ENCODE data around the gene RASSF5. TPM values are rescaled to one million over a fixed set of nuclear protein-coding genes. Genes with fewer than 3 reads are reported as not detected.

Gene RASSF5
- total and polyA plus RNA-seq, 2 donors: 8.9 to 10.7 TPM

- Histone ChIP-seq H3K27ac (ENCODE audit: low read depth) (no peak overlapping the region), H3K4me3 (ENCODE audit: low read depth, low read length) (no peak overlapping the region), H3K4me1 (ENCODE audit: insufficient read depth) (no peaks in the 10 kb centered on the region), H3K36me3 (ENCODE audit: insufficient read depth) (no peaks in the 10 kb centered on the region)
- 85% methylated on average over 16 of the region's 16 CpGs for WGBS
- no peak for DNase-seq (ENCODE audit: extremely low spot score)
These were observed 76.6 kb downstream of the RASSF5 start for GRCh38 chr1:206583707-206584648.

GRCh38 chr1:206584683-206585082 is 77.4 kb downstream of the RASSF5 start:
- Histone ChIP-seq H3K4me3 (ENCODE audit: low read depth, low read length) (no peak overlapping the region), H3K4me1 (ENCODE audit: insufficient read depth) (no peaks in the 10 kb centered on the region), H3K36me3 (ENCODE audit: insufficient read depth) (no peaks in the 10 kb centered on the region), H3K27ac (ENCODE audit: low read depth) (no peak overlapping the region)
- no peak for DNase-seq (ENCODE audit: extremely low spot score)
- WGBS: 82% methylated on average over 4 of the region's 4 CpGs

DNA sequence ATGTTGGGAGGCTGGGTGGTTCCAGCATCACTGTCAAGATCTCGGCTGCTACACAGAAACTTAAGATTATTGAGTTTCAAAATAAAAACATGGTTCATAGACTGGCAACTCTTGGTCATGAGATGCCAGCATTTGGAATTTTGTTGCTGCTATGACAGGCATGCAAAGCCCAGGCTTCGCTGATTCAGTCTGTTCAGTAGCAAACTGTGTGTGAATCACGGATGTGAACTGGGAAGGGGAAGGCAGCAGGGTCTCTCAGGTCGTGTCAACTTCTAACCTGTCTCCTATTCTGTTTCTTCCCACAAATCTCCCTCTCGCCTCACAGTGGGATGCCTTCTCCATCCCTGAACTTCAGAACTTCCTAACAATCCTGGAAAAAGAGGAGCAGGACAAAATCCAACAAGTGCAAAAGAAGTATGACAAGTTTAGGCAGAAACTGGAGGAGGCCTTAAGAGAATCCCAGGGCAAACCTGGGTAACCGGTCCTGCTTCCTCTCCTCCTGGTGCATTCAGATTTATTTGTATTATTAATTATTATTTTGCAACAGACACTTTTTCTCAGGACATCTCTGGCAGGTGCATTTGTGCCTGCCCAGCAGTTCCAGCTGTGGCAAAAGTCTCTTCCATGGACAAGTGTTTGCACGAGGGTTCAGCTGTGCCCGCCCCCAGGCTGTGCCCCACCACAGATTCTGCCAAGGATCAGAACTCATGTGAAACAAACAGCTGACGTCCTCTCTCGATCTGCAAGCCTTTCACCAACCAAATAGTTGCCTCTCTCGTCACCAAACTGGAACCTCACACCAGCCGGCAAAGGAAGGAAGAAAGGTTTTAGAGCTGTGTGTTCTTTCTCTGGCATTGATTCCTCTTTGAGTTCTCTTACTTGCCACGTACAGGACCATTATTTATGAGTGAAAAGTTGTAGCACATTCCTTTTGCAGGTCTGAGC is 79.4 kb downstream of the RASSF5 start:
- 67% methylated on average over 13 of the region's 13 CpGs for WGBS
- Histone ChIP-seq H3K27ac (ENCODE audit: low read depth) (no peak overlapping the region), H3K4me3 (ENCODE audit: low read depth, low read length) (no peak overlapping the region), H3K4me1 (ENCODE audit: insufficient read depth) (no peaks in the 10 kb centered on the region), H3K36me3 (ENCODE audit: insufficient read depth) (no peaks in the 10 kb centered on the region)
- no peak for DNase-seq (ENCODE audit: extremely low spot score)

GRCh38 chr1:206587904-206588303 is 80.6 kb downstream of the RASSF5 start:
- Histone ChIP-seq H3K4me1 (ENCODE audit: insufficient read depth) (no peaks in the 10 kb centered on the region), H3K4me3 (ENCODE audit: low read depth, low read length) (no peak overlapping the region), H3K36me3 (ENCODE audit: insufficient read depth) (no peaks in the 10 kb centered on the region), H3K27ac (ENCODE audit: low read depth) (peak overlapping the region; percentile 56)
- DNase-seq (ENCODE audit: extremely low spot score): no peak
- 86% methylated on average over 14 of the region's 14 CpGs for WGBS

DNA sequence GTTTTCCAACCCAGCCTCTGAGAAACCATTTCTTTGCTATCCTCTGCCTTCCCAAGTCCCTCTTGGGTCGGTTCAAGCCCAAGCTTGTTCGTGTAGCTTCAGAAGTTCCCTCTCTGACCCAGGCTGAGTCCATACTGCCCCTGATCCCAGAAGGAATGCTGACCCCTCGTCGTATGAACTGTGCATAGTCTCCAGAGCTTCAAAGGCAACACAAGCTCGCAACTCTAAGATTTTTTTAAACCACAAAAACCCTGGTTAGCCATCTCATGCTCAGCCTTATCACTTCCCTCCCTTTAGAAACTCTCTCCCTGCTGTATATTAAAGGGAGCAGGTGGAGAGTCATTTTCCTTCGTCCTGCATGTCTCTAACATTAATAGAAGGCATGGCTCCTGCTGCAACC is 81.2 kb downstream of the RASSF5 start:
- no peak for DNase-seq (ENCODE audit: extremely low spot score)
- Histone ChIP-seq H3K4me1 (ENCODE audit: insufficient read depth) (no peaks in the 10 kb centered on the region), H3K27ac (ENCODE audit: low read depth) (no peak overlapping the region), H3K4me3 (ENCODE audit: low read depth, low read length) (no peak overlapping the region), H3K36me3 (ENCODE audit: insufficient read depth) (no peaks in the 10 kb centered on the region)
- WGBS: 66% methylated on average over 6 of the region's 6 CpGs

DNA sequence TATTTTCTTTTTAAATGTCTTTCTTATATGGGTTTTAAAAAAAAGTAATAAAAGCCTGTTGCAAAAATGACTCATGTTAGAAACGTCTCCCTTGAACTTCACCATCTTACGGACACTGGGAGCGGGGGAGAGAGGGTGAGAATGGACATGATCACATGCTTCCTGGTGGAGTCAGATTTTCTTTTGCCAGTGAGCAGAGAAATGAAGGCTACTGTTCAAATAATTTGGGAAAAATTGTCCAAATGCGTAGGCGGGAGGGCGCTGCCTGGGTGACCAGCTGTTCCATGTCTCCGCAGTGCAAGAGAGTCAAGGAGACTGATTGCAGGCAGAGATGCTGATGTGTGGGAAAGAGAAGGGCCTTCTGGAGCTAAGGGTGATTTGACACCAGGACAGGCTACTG is 81.9 kb downstream of the RASSF5 start:
- DNase-seq (ENCODE audit: extremely low spot score): no peak
- 51% methylated on average over 7 of the region's 7 CpGs for WGBS
- Histone ChIP-seq H3K36me3 (ENCODE audit: insufficient read depth) (no peaks in the 10 kb centered on the region), H3K4me1 (ENCODE audit: insufficient read depth) (no peaks in the 10 kb centered on the region), H3K27ac (ENCODE audit: low read depth) (no peak overlapping the region), H3K4me3 (ENCODE audit: low read depth, low read length) (no peak overlapping the region)

DNA sequence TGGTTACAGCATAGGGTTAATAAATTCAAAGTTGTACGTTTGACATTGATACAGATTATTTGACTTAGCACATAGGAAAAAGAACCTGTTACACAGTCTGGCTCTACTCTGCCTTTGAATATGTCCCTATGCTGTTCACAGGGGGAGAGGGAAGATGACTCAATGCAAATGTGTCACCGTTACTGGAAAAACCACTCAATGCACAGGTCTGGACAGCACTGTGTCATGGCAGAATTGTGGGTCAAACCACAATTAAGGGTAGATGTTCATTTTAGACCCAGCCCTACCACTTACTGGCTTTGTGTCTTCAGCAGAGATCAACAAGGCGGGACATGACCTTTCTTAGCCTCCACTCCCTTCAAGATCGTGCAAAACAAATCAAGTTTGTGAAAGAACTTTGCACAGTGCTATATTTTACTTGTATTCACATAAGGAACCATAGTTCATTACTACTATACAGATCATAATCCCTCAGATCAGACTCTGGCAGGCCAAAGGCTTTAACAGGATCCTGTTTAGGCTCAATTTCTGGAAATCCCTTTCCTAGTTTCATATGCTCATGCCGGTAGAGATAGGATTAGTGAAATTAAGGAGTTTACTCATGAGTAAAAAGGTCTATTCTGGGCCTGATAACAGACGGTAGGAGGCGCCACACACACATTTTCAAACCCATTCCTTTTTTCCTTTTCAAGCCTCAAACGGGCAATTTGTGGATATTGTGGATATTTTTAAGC is 82.9 kb downstream of the RASSF5 start:
- Histone ChIP-seq H3K4me3 (ENCODE audit: low read depth, low read length) (no peak overlapping the region), H3K4me1 (ENCODE audit: insufficient read depth) (no peaks in the 10 kb centered on the region), H3K27ac (ENCODE audit: low read depth) (no peak overlapping the region), H3K36me3 (ENCODE audit: insufficient read depth) (no peaks in the 10 kb centered on the region)
- DNase-seq (ENCODE audit: extremely low spot score): no peak
- 53% methylated on average over 8 of the region's 8 CpGs for WGBS

DNA sequence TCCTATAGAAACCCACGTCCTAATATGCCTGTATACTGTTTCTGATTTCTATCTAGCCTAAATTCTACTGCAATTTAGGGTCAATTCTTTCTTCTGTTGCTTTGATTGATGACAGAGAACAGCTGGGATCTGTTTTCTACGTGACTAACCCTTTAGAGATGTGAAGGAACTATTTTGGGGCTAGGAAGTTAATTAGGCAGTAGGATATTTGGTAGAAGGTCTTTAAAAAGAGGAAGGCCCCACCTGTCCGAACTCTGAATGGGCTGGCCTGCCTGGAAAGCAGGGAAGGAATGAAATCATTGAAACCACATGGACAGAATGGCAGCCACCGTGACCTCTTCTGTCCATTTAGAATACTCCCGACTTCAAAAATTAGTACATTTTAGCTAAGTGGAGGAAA is 83.9 kb downstream of the RASSF5 start:
- Histone ChIP-seq H3K4me1 (ENCODE audit: insufficient read depth) (no peaks in the 10 kb centered on the region), H3K4me3 (ENCODE audit: low read depth, low read length) (no peak overlapping the region), H3K36me3 (ENCODE audit: insufficient read depth) (no peaks in the 10 kb centered on the region), H3K27ac (ENCODE audit: low read depth) (no peak overlapping the region)
- DNase-seq (ENCODE audit: extremely low spot score): no peak
- WGBS: 86% methylated on average over 5 of the region's 5 CpGs

DNA sequence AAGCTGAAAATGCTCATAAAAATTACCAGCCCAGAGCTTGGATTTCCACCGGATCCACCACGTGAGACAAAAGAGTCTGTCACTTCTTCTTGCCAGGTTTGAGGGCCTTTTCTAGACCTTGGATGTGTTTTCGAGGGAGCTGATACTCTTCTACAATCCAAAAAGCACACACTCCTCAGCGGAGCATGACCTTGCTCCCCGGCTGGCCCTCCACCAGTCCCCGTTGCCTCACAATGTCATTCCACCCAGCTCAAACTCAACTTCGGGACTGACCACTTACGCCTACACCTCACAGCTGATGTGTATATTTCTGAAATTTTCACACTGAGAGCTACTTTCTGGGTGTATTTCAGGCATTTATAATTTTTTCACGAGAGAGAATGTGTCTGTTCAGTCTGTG is 84.4 kb downstream of the RASSF5 start:
- Histone ChIP-seq H3K27ac (ENCODE audit: low read depth) (no peak overlapping the region), H3K36me3 (ENCODE audit: insufficient read depth) (no peaks in the 10 kb centered on the region), H3K4me3 (ENCODE audit: low read depth, low read length) (no peak overlapping the region), H3K4me1 (ENCODE audit: insufficient read depth) (no peaks in the 10 kb centered on the region)
- WGBS: 92% methylated on average over 9 of the region's 9 CpGs
- DNase-seq (ENCODE audit: extremely low spot score): no peak

- DNase-seq (ENCODE audit: extremely low spot score): no peak
- Histone ChIP-seq H3K36me3 (ENCODE audit: insufficient read depth) (no peaks in the 10 kb centered on the region), H3K4me1 (ENCODE audit: insufficient read depth) (no peaks in the 10 kb centered on the region), H3K27ac (ENCODE audit: low read depth) (no peak overlapping the region), H3K4me3 (ENCODE audit: low read depth, low read length) (no peak overlapping the region)
- WGBS: 92% methylated on average over 7 of the region's 7 CpGs
These were observed 86.1 kb downstream of the RASSF5 start for GRCh38 chr1:206593351-206593925.

GRCh38 chr1:206595581-206596318 is 88.4 kb downstream of the RASSF5 start:
- no peaks in the 10 kb centered on the region for H3K36me3 ChIP-seq (ENCODE audit: insufficient read depth)

DNA sequence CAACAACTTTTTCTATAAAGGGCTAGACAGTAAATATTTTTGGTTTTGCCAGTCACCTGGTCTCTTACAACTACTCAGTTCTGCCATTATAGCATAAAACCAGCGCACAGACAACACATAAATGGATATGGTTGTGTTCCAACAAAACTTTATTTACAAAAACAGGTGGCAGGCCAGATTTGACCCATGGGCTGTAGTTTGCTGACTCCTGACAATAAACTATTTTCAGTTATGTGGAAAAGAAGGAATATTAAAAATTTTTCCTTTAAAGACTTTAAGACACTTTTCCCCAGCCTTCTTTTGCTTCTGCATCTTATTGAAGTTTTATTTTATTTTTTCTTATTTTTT is 89.0 kb downstream of the RASSF5 start:
- 93% methylated on average over 1 of the region's 1 CpG for WGBS
- Histone ChIP-seq H3K4me1 (ENCODE audit: insufficient read depth) (no peaks in the 10 kb centered on the region), H3K4me3 (ENCODE audit: low read depth, low read length) (no peak overlapping the region), H3K27ac (ENCODE audit: low read depth) (no peak overlapping the region), H3K36me3 (ENCODE audit: insufficient read depth) (no peaks in the 10 kb centered on the region)
- DNase-seq (ENCODE audit: extremely low spot score): no peak

More at GRCh38 chr1:206595581-206596318, 88.4 kb downstream of the RASSF5 start:
- no peak for DNase-seq (ENCODE audit: extremely low spot score)
- no peak overlapping the region for H3K4me3 ChIP-seq (ENCODE audit: low read depth, low read length)
- no peaks in the 10 kb centered on the region for H3K4me1 ChIP-seq (ENCODE audit: insufficient read depth)
- H3K27ac ChIP-seq (ENCODE audit: low read depth): no peak overlapping the region
- 90% methylated on average over 7 of the region's 7 CpGs for WGBS

Data from urinary bladder (tissue), 4 donors.